Activated naive CD8-positive, alpha-beta T cell treated with anti-CD3 and anti-CD28 coated beads, Interleukin-2, amount 10 ng/mL, durations not matched to agents 7 days and 5 days (primary cell): ENCODE data around the gene FOXJ2. TPM values are rescaled to one million over a fixed set of nuclear protein-coding genes. Genes with fewer than 3 reads are reported as not detected.
"Not testable (repeated sequence)": the region's sequence is repeated elsewhere in the genome, so short reads cannot be mapped to it uniquely, and the experiment has no call there.

Experiments
- ATAC-seq: fragments of 150-1000 bp; cut with Tn5 transposase; one replicate; pipeline ENCODE4 v1.10.0; 2021; ENCODE audit warnings: low read depth, moderate library complexity
- POLR2A ChIA-PET: fragments of 350-600 bp; sonication (Branson Sonifier 250); formaldehyde crosslinking; loops from one replicate; lab custom pipeline; 2021; ENCODE audit warnings: antibody characterized with exemption; lab: Charles Lee
- DNase-seq: peaks from one replicate; pipeline ENCODE4 v3.0.0; 2021
- H3K27ac Mint-ChIP-seq: one replicate; pipeline ENCODE4 v1.8.0; 2022; ENCODE audit warnings: mild to moderate bottlenecking, mixed read lengths
- H3K27me3 Mint-ChIP-seq: one replicate; pipeline ENCODE4 v1.8.0; 2022; ENCODE audit warnings: mild to moderate bottlenecking, moderate library complexity, mixed read lengths
- H3K36me3 Mint-ChIP-seq: one replicate; pipeline ENCODE4 v1.8.0; 2021; ENCODE audit warnings: mild to moderate bottlenecking, mixed read lengths
- H3K4me1 Mint-ChIP-seq: one replicate; pipeline ENCODE4 v1.8.0; 2021; ENCODE audit warnings: mixed read lengths
- H3K4me3 Mint-ChIP-seq: one replicate; pipeline ENCODE4 v1.8.0; 2022; ENCODE audit warnings: mild to moderate bottlenecking, moderate library complexity, mixed read lengths
- H3K9me3 Mint-ChIP-seq: one replicate; pipeline ENCODE4 v1.8.0; 2021; ENCODE audit warnings: mixed read lengths
- total RNA-seq, 2 experiments: library from RNA; stranded (reverse); gene quantifications; one replicate each; pipeline ENCODE4 v1.2.3, GENCODE V29; 2021

Gene FOXJ2
- total RNA-seq, 2 experiments from 2014 or later = 26.4 to 26.9 TPM

DNA sequence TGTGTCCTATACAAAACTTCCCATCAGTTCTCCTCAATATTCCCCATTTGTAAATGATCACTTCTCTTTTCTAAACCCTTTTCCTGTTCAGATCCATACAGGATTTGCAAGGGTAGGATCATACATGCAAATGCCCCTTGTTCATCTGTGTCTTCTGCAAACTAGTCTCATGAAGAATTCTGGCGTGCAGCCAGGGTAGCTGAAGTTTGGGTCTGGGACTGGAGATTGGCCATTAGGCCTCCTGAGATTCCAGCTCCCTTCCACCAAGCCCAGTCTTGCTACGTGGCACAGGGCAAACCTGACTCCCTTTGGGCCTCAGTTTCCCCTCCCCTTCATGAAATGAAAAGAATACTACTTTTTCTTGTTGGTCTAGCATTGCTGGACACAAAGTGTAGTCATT is 22.3 kb downstream of the FOXJ2 start:
- no peak overlapping the region for H3K4me3 Mint-ChIP-seq
- H3K27ac Mint-ChIP-seq = no peak overlapping the region
- POLR2A ChIA-PET = no interaction called here
- H3K36me3 Mint-ChIP-seq = peaks cover 37% of the 10 kb centered on the region
- DNase-seq (no peak), ATAC-seq (no peak)
- peaks cover 1% of the 10 kb centered on the region for H3K4me1 Mint-ChIP-seq
- no peaks in the 10 kb centered on the region for H3K27me3 Mint-ChIP-seq
- no peaks in the 10 kb centered on the region for H3K9me3 Mint-ChIP-seq

- ATAC-seq (no peak), DNase-seq (no peak)
- no peaks in the 10 kb centered on the region for H3K9me3 Mint-ChIP-seq
- peaks cover 24% of the 10 kb centered on the region for H3K36me3 Mint-ChIP-seq
- no peak overlapping the region for H3K27ac Mint-ChIP-seq
- POLR2A ChIA-PET = no interaction called here
- H3K4me3 Mint-ChIP-seq = no peak overlapping the region
- peaks cover 2% of the 10 kb centered on the region for H3K4me1 Mint-ChIP-seq
- no peaks in the 10 kb centered on the region for H3K27me3 Mint-ChIP-seq
Observed at GRCh38 chr12:8057306-8057705, 24.8 kb downstream of the FOXJ2 start.

DNA sequence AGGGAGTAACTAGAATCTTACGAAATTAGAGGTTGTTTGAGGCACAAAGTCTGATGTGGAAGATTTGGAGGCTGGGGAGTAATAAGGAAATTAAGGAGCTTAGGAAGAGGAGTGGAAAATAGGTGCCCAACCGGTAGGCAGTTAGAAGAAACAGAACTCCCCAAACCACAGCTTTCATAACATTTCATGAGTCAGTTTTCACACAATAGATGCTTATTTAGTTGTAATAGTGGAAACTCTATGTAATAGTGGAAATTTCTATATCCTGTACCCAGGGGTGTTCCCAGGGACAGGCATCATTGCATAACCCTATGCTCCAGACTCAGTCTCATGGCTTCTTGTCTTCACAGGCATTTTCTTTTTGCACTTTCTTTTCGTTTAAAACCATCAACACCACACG is 25.3 kb downstream of the FOXJ2 start:
- DNase-seq (no peak), ATAC-seq (no peak)
- Mint-ChIP-seq H3K27me3 (no peaks in the 10 kb centered on the region), H3K9me3 (no peaks in the 10 kb centered on the region), H3K27ac (no peak overlapping the region), H3K4me1 (peaks cover 2% of the 10 kb centered on the region), H3K36me3 (peaks cover 18% of the 10 kb centered on the region), H3K4me3 (no peak overlapping the region)
- POLR2A ChIA-PET = no interaction called here

DNA sequence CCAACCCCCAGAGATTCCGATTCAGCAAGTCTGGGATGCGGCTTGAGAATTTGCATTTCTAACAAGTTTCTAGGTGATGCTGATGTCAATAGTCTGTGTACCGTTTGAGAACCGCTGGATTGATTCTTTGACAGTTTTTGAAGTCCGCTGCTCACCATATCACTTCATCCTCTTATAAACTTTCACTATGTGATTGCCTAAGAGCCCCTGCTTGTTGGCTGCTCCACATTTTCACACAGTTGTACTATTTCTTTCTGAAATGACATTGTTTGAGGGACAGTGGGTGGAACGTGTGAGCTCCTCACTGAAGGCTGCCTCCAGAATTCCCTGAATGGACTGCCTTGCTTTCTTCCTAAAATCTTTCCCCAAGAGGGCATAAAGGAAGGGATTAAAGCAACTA is 26.0 kb downstream of the FOXJ2 start:
- ATAC-seq = no peak
- Mint-ChIP-seq H3K9me3 (no peaks in the 10 kb centered on the region), H3K36me3 (peaks cover 21% of the 10 kb centered on the region), H3K27me3 (no peaks in the 10 kb centered on the region), H3K27ac (no peak overlapping the region), H3K4me3 (no peak overlapping the region), H3K4me1 (peaks cover 6% of the 10 kb centered on the region)
- DNase-seq = no peak
- POLR2A ChIA-PET = no interaction called here

DNA sequence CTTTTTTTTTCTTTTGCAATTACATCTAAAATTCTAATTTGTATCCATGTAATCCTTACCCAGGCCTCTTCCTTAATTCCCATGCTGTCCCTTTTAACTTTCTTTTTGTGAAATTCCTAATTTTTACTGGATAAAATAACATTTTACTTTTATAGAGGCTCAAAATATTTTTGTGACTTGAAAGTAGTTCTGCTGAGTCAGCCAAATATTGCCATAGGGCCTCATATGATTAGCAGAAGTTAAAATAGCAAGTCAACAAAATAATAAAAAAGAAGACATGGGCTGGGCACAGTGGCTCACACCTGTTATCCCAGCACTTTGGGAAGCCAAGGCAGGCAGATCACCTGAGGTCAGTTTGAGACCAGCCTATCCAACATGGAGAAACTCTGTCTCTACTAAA is 31.6 kb downstream of the FOXJ2 start:
- ATAC-seq (no peak), DNase-seq (no peak)
- no peaks in the 10 kb centered on the region for H3K27me3 Mint-ChIP-seq
- POLR2A ChIA-PET = no interaction called here
- H3K4me1 Mint-ChIP-seq = peaks cover 24% of the 10 kb centered on the region
- no peak overlapping the region for H3K27ac Mint-ChIP-seq
- H3K9me3 Mint-ChIP-seq = no peaks in the 10 kb centered on the region
- H3K4me3 Mint-ChIP-seq = no peak overlapping the region
- peaks cover 11% of the 10 kb centered on the region for H3K36me3 Mint-ChIP-seq

DNA sequence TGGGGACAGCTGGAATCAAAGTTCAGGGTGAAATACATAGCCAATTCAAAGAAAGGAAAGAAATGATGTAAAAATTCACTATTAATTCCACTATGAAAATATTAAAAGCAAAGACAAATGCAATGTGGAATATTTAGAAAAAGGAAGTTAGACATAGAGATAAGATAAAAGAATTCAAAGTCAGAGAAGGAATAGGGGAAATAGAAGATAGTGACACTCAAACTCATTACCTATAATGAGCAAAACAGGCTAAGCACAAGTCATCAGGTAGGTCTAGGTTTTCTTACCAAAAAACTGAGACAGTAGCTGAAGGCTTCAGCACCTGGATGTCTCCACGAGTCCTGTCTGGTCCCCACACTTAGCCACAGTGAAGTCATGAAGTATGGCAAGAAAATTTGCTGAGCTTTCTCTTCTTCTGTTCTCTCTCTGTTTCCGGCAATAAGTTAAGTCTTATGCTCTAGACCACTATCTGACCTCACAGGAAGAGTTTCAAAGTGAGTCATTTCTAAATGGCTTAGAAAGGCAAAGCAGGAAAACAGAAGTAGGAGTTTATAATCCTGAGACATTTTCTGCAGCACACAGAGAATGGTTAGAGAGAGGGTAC is 33.6 kb downstream of the FOXJ2 start, which contains the start of gene C3AR1:
Gene C3AR1, minus strand, starts transcription at position 369 of the 604 bp plus-strand sequence. CDS start 6,174 bp downstream, outside the sequence.
- H3K4me3 Mint-ChIP-seq = peak within 1 kb of the TSS; percentile 81
- H3K4me1 Mint-ChIP-seq = peaks cover 30% of the 10 kb centered on the region
- no peaks in the 10 kb centered on the region for H3K9me3 Mint-ChIP-seq
- no peak for DNase-seq
- peak; percentile 100 for ATAC-seq
- H3K27me3 Mint-ChIP-seq = no peaks in the 10 kb centered on the region
- peaks cover 6% of the 10 kb centered on the region for H3K36me3 Mint-ChIP-seq
- POLR2A ChIA-PET = interaction anchor here (0.7 to 1.8 kb wide), 6 partner anchors 12 to 27 kb away, joined by 3 to 8 read pairs (median 6); no protein-coding TSS in a partner anchor
- H3K27ac Mint-ChIP-seq = peak within 1 kb of the TSS; percentile 86

GRCh38 chr12:8069582-8069981 is 37.1 kb downstream of the FOXJ2 start:
- H3K36me3 Mint-ChIP-seq = peaks cover 2% of the 10 kb centered on the region
- H3K27me3 Mint-ChIP-seq = no peaks in the 10 kb centered on the region
- no peak overlapping the region for H3K27ac Mint-ChIP-seq
- ATAC-seq = no peak
- DNase-seq = no peak
- H3K4me1 Mint-ChIP-seq = peaks cover 25% of the 10 kb centered on the region
- no peaks in the 10 kb centered on the region for H3K9me3 Mint-ChIP-seq
- no peak overlapping the region for H3K4me3 Mint-ChIP-seq
- POLR2A ChIA-PET = no interaction called here

DNA sequence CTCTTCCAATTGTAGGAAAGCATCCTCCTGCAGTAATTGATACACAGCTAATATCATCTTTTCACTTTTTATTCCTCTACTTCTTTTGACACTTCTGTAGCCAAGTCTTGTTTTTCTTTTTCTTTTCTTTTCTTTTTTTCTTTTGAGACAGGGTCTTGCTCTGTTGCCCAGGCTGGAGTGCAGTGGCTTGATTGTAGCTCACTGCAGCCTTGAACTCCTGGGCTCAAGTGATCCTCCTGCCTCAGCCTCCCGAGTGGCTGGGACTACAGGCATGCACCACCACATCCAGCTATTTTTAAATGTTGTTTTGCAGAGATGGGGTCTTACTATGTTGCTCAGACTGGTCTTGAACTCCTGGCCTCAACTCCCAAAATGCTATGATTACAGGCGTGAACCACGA is 39.3 kb downstream of the FOXJ2 start:
- H3K4me3 Mint-ChIP-seq, DNase-seq, ATAC-seq, H3K36me3 Mint-ChIP-seq, H3K27me3 Mint-ChIP-seq, H3K4me1 Mint-ChIP-seq, H3K9me3 Mint-ChIP-seq, H3K27ac Mint-ChIP-seq, POLR2A ChIA-PET: not testable (repeated sequence)

DNA sequence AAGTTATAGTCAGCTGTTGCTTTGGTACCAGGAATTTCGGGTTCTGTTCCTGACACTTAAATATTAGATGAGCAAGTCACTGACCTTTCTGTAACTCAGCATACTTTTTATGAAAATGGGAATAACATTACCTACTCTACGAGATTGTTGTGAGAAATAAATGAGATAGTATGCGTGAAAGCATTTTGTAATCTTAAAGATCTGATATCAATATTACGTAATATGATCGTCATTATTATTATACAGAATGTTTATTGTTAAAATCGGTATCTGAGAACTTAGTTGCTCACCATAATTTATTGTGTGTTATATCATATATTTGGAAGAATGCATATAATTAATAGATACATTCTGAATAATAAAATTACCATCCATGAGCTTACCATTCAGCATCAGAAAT is 43.4 kb downstream of the FOXJ2 start:
- DNase-seq = no peak
- Mint-ChIP-seq H3K4me1 (peaks cover 22% of the 10 kb centered on the region), H3K36me3 (no peaks in the 10 kb centered on the region), H3K27ac (no peak overlapping the region), H3K27me3 (no peaks in the 10 kb centered on the region), H3K4me3 (no peak overlapping the region), H3K9me3 (no peaks in the 10 kb centered on the region)
- POLR2A ChIA-PET = no interaction called here
- ATAC-seq = no peak

- Mint-ChIP-seq H3K36me3 (no peaks in the 10 kb centered on the region), H3K4me1 (peaks cover 24% of the 10 kb centered on the region), H3K9me3 (no peaks in the 10 kb centered on the region), H3K27me3 (no peaks in the 10 kb centered on the region), H3K27ac (no peak overlapping the region), H3K4me3 (no peak overlapping the region)
- POLR2A ChIA-PET = no interaction called here
- DNase-seq = no peak
- no peak for ATAC-seq
Observed at GRCh38 chr12:8076366-8076765, 43.9 kb downstream of the FOXJ2 start.

GRCh38 chr12:8077207-8077606 is 44.7 kb downstream of the FOXJ2 start:
- H3K27me3 Mint-ChIP-seq = no peaks in the 10 kb centered on the region
- POLR2A ChIA-PET = interaction anchor here (1.4 to 2.3 kb wide), 5 partner anchors 11 to 50 kb away, joined by 3 to 7 read pairs (median 5); no protein-coding TSS in a partner anchor
- H3K27ac Mint-ChIP-seq = no peak overlapping the region
- no peak for DNase-seq
- H3K36me3 Mint-ChIP-seq = no peaks in the 10 kb centered on the region
- peaks cover 24% of the 10 kb centered on the region for H3K4me1 Mint-ChIP-seq
- no peaks in the 10 kb centered on the region for H3K9me3 Mint-ChIP-seq
- ATAC-seq = no peak
- H3K4me3 Mint-ChIP-seq = no peak overlapping the region

DNA sequence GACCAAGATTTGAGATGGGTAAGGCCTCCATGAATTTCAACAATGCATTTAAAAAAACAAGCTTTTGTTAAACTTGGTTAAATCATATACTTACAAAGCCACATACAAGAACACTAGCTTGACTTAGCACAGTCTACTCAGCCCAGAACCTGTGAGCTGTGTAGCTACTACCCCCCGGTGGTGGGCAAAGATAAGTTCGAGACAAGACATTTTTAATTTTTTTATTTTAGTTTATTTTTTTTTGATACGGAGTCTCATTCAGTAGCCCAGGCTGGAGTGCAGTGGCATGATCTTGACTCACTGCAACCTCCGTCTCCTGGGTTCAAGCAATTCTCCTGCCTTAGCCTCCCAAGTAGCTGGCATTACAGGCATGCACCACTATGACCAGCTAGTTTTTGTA is 45.9 kb downstream of the FOXJ2 start:
- peaks cover 28% of the 10 kb centered on the region for H3K4me1 Mint-ChIP-seq
- no peak overlapping the region for H3K27ac Mint-ChIP-seq
- DNase-seq (no peak), ATAC-seq (peak; percentile 19)
- H3K9me3 Mint-ChIP-seq = no peaks in the 10 kb centered on the region
- no peak overlapping the region for H3K4me3 Mint-ChIP-seq
- POLR2A ChIA-PET = interaction anchor here (1.0 to 2.3 kb wide), 9 partner anchors 10 to 145 kb away, joined by 3 to 7 read pairs (median 4); partner anchors contain the start of genes C3AR1 and SLC2A3
- no peaks in the 10 kb centered on the region for H3K27me3 Mint-ChIP-seq
- H3K36me3 Mint-ChIP-seq = peaks cover 5% of the 10 kb centered on the region

DNA sequence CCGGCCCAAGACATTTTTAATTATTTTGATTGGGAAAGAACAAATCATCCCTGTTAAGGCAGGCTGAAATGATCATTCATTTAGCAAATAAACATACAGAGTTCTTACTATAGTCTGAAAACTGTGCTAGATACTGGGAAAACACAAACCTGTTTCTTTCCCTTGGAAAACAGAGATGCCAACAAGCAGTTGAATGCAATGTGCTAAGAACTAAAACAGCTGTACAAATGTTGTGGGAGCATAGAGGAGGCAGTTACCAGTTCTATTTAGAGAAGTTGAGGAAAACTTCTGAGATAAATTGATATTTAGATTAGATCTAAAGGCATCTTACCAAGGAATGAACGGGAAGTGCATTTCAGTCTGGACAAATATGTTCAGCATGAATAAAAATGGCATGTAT is 46.4 kb downstream of the FOXJ2 start:
- POLR2A ChIA-PET = interaction anchor here (1.0 to 2.3 kb wide), 8 partner anchors 10 to 146 kb away, joined by 3 to 7 read pairs (median 4); partner anchors contain the start of genes C3AR1 and SLC2A3
- Mint-ChIP-seq H3K36me3 (peaks cover 6% of the 10 kb centered on the region), H3K4me3 (no peak overlapping the region), H3K4me1 (peaks cover 33% of the 10 kb centered on the region), H3K9me3 (no peaks in the 10 kb centered on the region), H3K27me3 (no peaks in the 10 kb centered on the region), H3K27ac (no peak overlapping the region)
- ATAC-seq = no peak
- no peak for DNase-seq

- H3K36me3 Mint-ChIP-seq = peaks cover 14% of the 10 kb centered on the region
- DNase-seq = no peak
- H3K27me3 Mint-ChIP-seq = no peaks in the 10 kb centered on the region
- no peaks in the 10 kb centered on the region for H3K9me3 Mint-ChIP-seq
- peak overlapping the region; percentile 2 for H3K4me3 Mint-ChIP-seq
- peak overlapping the region; percentile 18 for H3K27ac Mint-ChIP-seq
- peaks cover 42% of the 10 kb centered on the region for H3K4me1 Mint-ChIP-seq
- POLR2A ChIA-PET = interaction anchor here (0.8 kb wide), 1 partner anchor 14 kb away, joined by 3 read pairs; the partner anchor contains the start of gene C3AR1
- no peak for ATAC-seq
Observed at GRCh38 chr12:8080120-8080519, 47.6 kb downstream of the FOXJ2 start.
